ENCODE measurements around the gene CAMK1G. TPM values are rescaled to one million over a fixed set of nuclear protein-coding genes. Genes with fewer than 3 reads are reported as not detected.

The CAMK1G gene
- total RNA-seq, 1 experiment from 2014 or later = not detected

DNA sequence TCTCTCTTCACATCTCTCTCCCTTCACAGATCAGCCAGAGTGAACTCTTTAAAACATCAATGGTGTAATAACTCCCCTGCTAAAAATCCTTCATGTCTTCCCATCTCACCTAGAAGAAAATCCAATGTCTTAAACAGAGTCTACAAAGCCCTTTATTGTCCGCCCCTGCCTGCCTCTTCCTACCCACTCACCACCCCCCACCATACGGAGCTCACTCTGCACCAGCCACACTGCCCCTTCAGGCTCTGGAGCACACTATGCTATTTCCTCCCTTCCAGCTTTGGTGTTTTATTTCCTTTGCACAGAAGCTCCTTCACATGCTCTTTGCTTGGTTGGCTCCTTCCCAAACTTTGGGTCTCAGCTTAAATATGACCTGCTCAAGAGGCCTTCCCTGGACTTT is 10.2 kb downstream of the CAMK1G start:
- no peak overlapping the region for H3K4me2 ChIP-seq (ENCODE audit: low read length)
- DNase-seq (ENCODE audit: low read depth, low spot score) (no peak), ATAC-seq (no peak)
- no peaks in the 10 kb centered on the region for H3K36me3 ChIP-seq (ENCODE audit: control insufficient read depth in 1 of 2, insufficient read depth in 2 of 2, low read length in 2 of 2)
- H3K79me2 ChIP-seq (ENCODE audit: insufficient read depth, low read length) = no peaks in the 10 kb centered on the region
- ChIA-PET CTCF (interaction anchor here (1.2 kb wide), 1 partner anchor 17 kb away, joined by 3 read pairs; no protein-coding TSS in a partner anchor), RAD21 (ENCODE audit: low non-redundant PET in 1 of 2, low total read pairs in 2 of 2, uncharacterized antibody in 2 of 2, unreplicated experiment in 2 of 2) (no interaction called here), POLR2A (no interaction called here)
- no peaks in the 10 kb centered on the region for H3K9me2 ChIP-seq (ENCODE audit: insufficient read depth)
- no peaks in the 10 kb centered on the region for H4K20me1 ChIP-seq (ENCODE audit: insufficient read depth)
- TF ChIP-seq SP1 (IDR thresholded peaks at IDR 0.05; ENCODE audit: low read depth) (no peak), POLR2AphosphoS5 (IDR thresholded peaks at IDR 0.05; ENCODE audit: low read depth, low read length) (no peak), ZFX (IDR thresholded peaks at IDR 0.05) (no peak), ELF1 (IDR thresholded peaks at IDR 0.05; ENCODE audit: borderline replicate concordance, low read depth) (no peak), RAD21 (IDR thresholded peaks at IDR 0.05; ENCODE audit: low read depth) (no peak), FOSL1 (IDR thresholded peaks at IDR 0.05; ENCODE audit: low read depth) (no peak), EZH2 (IDR thresholded peaks at IDR 0.05) (no peak), SRF (IDR thresholded peaks at IDR 0.05; ENCODE audit: low read depth) (no peak), TCF7L2 (IDR thresholded peaks at IDR 0.05; ENCODE audit: borderline replicate concordance, extremely low read depth, insufficient read depth, insufficient read length) (no peak), CBX3 (IDR thresholded peaks at IDR 0.05; ENCODE audit: low read depth) (no peak), EGR1 (IDR thresholded peaks at IDR 0.05; ENCODE audit: low read depth) (no peak), JUND (IDR thresholded peaks at IDR 0.05) (no peak), ZNF274 (IDR thresholded peaks at IDR 0.05; ENCODE audit: low read depth, low read length) (no peak)
- TF ChIP-seq, protein P1, sequence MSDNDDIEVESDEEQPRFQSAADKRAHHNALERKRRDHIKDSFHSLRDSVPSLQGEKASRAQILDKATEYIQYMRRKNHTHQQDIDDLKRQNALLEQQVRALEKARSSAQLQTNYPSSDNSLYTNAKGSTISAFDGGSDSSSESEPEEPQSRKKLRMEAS (IDR thresholded peaks at IDR 0.05) = no peak
- TF ChIP-seq, protein P2, sequence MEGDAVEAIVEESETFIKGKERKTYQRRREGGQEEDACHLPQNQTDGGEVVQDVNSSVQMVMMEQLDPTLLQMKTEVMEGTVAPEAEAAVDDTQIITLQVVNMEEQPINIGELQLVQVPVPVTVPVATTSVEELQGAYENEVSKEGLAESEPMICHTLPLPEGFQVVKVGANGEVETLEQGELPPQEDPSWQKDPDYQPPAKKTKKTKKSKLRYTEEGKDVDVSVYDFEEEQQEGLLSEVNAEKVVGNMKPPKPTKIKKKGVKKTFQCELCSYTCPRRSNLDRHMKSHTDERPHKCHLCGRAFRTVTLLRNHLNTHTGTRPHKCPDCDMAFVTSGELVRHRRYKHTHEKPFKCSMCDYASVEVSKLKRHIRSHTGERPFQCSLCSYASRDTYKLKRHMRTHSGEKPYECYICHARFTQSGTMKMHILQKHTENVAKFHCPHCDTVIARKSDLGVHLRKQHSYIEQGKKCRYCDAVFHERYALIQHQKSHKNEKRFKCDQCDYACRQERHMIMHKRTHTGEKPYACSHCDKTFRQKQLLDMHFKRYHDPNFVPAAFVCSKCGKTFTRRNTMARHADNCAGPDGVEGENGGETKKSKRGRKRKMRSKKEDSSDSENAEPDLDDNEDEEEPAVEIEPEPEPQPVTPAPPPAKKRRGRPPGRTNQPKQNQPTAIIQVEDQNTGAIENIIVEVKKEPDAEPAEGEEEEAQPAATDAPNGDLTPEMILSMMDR (IDR thresholded peaks at IDR 0.05 in 2 of 3, conservative IDR thresholded peaks at IDR 0.05 in 1 of 3; ENCODE audit: borderline replicate concordance in 1 of 3, insufficient read depth in 1 of 3, low read depth in 2 of 3, low read length in 2 of 3) = no peak
- TF ChIP-seq, protein P3, sequence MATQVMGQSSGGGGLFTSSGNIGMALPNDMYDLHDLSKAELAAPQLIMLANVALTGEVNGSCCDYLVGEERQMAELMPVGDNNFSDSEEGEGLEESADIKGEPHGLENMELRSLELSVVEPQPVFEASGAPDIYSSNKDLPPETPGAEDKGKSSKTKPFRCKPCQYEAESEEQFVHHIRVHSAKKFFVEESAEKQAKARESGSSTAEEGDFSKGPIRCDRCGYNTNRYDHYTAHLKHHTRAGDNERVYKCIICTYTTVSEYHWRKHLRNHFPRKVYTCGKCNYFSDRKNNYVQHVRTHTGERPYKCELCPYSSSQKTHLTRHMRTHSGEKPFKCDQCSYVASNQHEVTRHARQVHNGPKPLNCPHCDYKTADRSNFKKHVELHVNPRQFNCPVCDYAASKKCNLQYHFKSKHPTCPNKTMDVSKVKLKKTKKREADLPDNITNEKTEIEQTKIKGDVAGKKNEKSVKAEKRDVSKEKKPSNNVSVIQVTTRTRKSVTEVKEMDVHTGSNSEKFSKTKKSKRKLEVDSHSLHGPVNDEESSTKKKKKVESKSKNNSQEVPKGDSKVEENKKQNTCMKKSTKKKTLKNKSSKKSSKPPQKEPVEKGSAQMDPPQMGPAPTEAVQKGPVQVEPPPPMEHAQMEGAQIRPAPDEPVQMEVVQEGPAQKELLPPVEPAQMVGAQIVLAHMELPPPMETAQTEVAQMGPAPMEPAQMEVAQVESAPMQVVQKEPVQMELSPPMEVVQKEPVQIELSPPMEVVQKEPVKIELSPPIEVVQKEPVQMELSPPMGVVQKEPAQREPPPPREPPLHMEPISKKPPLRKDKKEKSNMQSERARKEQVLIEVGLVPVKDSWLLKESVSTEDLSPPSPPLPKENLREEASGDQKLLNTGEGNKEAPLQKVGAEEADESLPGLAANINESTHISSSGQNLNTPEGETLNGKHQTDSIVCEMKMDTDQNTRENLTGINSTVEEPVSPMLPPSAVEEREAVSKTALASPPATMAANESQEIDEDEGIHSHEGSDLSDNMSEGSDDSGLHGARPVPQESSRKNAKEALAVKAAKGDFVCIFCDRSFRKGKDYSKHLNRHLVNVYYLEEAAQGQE (IDR thresholded peaks at IDR 0.05; ENCODE audit: low read depth) = no peak
- intact Hi-C loops (cut with micrococcal nuclease) = no loop called here
- H3K9me3 ChIP-seq (ENCODE audit: control insufficient read depth in 1 of 2, insufficient read depth in 1 of 2, low read depth in 1 of 2, low read length in 2 of 2) = no peaks in the 10 kb centered on the region
- BruUV-seq (replicated peaks) = no TSS peak
- H3K9ac ChIP-seq (ENCODE audit: low read length) = no peak overlapping the region
- no peak overlapping the region for H2AFZ ChIP-seq (ENCODE audit: low read depth, low read length, poor library complexity, severe bottlenecking)
- no peak overlapping the region for H3K27ac ChIP-seq (ENCODE audit: low read depth, low read length)
- no peaks in the 10 kb centered on the region for H3K4me1 ChIP-seq (ENCODE audit: control insufficient read depth in 1 of 2, insufficient read depth in 2 of 2, low read length in 2 of 2)
- H3K4me3 ChIP-seq (replicated peaks in 1 of 2; ENCODE audit: low read depth in 1 of 2, low read length in 2 of 2) = no peak overlapping the region
- no peaks in the 10 kb centered on the region; the same call in 1 of the 2 replicates for H3K27me3 ChIP-seq (ENCODE audit: insufficient read depth, low read length)
